ENCODE results near the gene SESN3. TPM values are rescaled to one million over a fixed set of nuclear protein-coding genes. Genes with fewer than 3 reads are reported as not detected.

The SESN3 gene
- total RNA-seq, 1 donor from 2014 or later = 130 TPM

DNA sequence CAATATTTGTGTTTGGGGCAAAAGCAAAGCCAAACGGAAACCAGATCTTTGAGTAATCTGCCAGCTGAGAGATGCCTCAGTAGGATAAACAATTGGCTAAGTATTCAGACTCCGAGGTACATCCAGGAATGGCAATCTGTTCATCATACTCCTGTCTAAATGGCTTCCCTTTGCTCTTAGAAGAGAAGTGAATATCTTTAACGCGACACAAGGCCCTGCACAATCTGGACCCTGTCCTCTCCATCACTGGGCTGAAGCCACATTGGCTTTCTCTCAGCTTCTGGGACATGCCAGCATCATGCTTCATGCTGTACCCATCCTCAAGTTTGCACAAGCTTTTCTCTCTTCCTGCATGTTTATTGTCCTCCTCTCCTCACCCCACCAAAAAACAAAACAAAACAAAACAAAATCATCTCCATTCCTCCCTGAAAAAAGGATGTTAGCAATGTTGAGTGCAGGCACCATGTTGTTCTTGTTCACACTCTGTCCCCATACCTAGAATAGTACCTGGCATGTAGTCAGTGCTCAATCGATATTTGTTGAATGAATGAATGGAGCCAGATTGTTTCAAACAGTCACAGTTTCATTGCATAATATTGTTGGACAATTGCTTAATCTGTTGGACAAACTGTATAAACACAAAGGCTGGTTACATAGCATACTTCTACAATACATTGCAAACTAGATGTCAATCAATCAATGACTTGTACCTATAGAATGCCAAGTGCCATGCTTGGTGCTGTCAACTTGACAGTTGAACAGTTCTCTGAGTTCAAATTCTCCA is 38.2 kb upstream of the SESN3 start:
- H3K27ac Mint-ChIP-seq = no peak overlapping the region
- no peak overlapping the region for H3K4me3 Mint-ChIP-seq
- peaks cover 11% of the 10 kb centered on the region for H3K9me3 Mint-ChIP-seq
- no peak for DNase-seq (ENCODE audit: low spot score in 2 of 2, unreplicated experiment in 2 of 2)
- no peaks in the 10 kb centered on the region for H3K4me1 Mint-ChIP-seq
- H3K27me3 Mint-ChIP-seq (ENCODE audit: low read depth) = no peaks in the 10 kb centered on the region
- H3K36me3 Mint-ChIP-seq = no peaks in the 10 kb centered on the region
- TF ChIP-seq, protein P1, sequence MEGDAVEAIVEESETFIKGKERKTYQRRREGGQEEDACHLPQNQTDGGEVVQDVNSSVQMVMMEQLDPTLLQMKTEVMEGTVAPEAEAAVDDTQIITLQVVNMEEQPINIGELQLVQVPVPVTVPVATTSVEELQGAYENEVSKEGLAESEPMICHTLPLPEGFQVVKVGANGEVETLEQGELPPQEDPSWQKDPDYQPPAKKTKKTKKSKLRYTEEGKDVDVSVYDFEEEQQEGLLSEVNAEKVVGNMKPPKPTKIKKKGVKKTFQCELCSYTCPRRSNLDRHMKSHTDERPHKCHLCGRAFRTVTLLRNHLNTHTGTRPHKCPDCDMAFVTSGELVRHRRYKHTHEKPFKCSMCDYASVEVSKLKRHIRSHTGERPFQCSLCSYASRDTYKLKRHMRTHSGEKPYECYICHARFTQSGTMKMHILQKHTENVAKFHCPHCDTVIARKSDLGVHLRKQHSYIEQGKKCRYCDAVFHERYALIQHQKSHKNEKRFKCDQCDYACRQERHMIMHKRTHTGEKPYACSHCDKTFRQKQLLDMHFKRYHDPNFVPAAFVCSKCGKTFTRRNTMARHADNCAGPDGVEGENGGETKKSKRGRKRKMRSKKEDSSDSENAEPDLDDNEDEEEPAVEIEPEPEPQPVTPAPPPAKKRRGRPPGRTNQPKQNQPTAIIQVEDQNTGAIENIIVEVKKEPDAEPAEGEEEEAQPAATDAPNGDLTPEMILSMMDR (IDR thresholded peaks at IDR 0.05; ENCODE audit: unreplicated experiment) = no peak

GRCh38 chr11:95268391-95268790 is 37.4 kb upstream of the SESN3 start:
- H3K27ac Mint-ChIP-seq = no peak overlapping the region
- H3K27me3 Mint-ChIP-seq (ENCODE audit: low read depth) = no peaks in the 10 kb centered on the region
- no peak overlapping the region for H3K4me3 Mint-ChIP-seq
- no peak for DNase-seq (ENCODE audit: low spot score in 2 of 2, unreplicated experiment in 2 of 2)
- TF ChIP-seq, protein P1 (IDR thresholded peaks at IDR 0.05; ENCODE audit: unreplicated experiment) = no peak
- H3K36me3 Mint-ChIP-seq = no peaks in the 10 kb centered on the region
- peaks cover 9% of the 10 kb centered on the region for H3K9me3 Mint-ChIP-seq
- H3K4me1 Mint-ChIP-seq = no peaks in the 10 kb centered on the region

DNA sequence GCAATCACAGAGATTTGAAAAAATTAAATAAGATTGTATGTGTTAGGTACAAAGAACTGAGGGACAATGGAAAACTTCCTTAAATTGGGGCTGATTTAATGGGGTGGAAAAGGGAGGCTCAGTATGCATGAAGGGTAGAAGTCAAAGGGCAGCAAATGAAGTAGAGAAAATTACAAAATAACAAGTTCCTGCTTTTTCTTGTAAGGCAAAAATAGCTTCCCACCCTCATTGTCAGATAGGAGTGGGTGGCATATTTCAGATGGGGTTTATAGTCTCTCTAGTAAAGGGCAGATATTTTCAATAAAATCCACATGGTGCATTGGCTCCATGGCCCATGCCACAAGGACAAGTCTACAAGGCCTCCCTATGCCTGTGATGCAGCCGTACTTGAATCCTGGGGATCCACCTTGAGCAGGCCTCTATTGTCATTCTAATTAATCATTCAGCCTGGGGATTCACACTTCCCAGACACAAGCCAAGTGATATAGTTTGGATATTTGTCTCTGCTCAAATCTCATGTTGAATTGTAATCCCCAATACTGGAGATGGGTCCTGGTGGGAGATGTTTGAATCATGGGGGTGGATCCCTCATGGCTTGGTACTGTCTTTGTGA is 36.7 kb upstream of the SESN3 start:
- no peaks in the 10 kb centered on the region for H3K36me3 Mint-ChIP-seq
- H3K27ac Mint-ChIP-seq = no peak overlapping the region
- H3K4me3 Mint-ChIP-seq = no peak overlapping the region
- no peaks in the 10 kb centered on the region for H3K27me3 Mint-ChIP-seq (ENCODE audit: low read depth)
- H3K9me3 Mint-ChIP-seq = peaks cover 9% of the 10 kb centered on the region
- no peak for DNase-seq (ENCODE audit: low spot score in 2 of 2, unreplicated experiment in 2 of 2)
- no peaks in the 10 kb centered on the region for H3K4me1 Mint-ChIP-seq
- TF ChIP-seq, protein P1 (IDR thresholded peaks at IDR 0.05; ENCODE audit: unreplicated experiment) = no peak

- TF ChIP-seq, protein P1 (IDR thresholded peaks at IDR 0.05; ENCODE audit: unreplicated experiment) = no peak
- Mint-ChIP-seq H3K27ac (no peak overlapping the region), H3K4me1 (no peaks in the 10 kb centered on the region), H3K4me3 (no peak overlapping the region), H3K36me3 (no peaks in the 10 kb centered on the region), H3K9me3 (peaks cover 9% of the 10 kb centered on the region), H3K27me3 (ENCODE audit: low read depth) (no peaks in the 10 kb centered on the region)
- no peak for DNase-seq (ENCODE audit: low spot score in 2 of 2, unreplicated experiment in 2 of 2)
Measured at GRCh38 chr11:95266751-95267374, 35.9 kb upstream of the SESN3 start.

GRCh38 chr11:95264881-95265280 is 33.9 kb upstream of the SESN3 start:
- TF ChIP-seq, protein P1 (IDR thresholded peaks at IDR 0.05; ENCODE audit: unreplicated experiment) = no peak
- H3K4me1 Mint-ChIP-seq = no peaks in the 10 kb centered on the region
- no peak overlapping the region for H3K27ac Mint-ChIP-seq
- H3K4me3 Mint-ChIP-seq = no peak overlapping the region
- DNase-seq (ENCODE audit: low spot score in 2 of 2, unreplicated experiment in 2 of 2) = no peak
- peaks cover 9% of the 10 kb centered on the region for H3K9me3 Mint-ChIP-seq
- no peaks in the 10 kb centered on the region for H3K27me3 Mint-ChIP-seq (ENCODE audit: low read depth)
- no peaks in the 10 kb centered on the region for H3K36me3 Mint-ChIP-seq
